GM13977 (cell line): ENCODE data around the gene KHDRBS1.
A peak's percentile ranks its signal among the peaks of the same experiment; 100 is the strongest.
"Not testable (repeated sequence)": the region's sequence is repeated elsewhere in the genome, so short reads cannot be mapped to it uniquely, and the experiment has no call there.

Experiments used
- DNase-seq: peaks from one replicate; pipeline ENCODE4 v3.0.0; 2012; ENCODE audit warnings: low spot score
- in situ Hi-C: fragments of 300-500 bp; cut with MboI; formaldehyde crosslinking; loops from one replicate; pipeline ENCODE4 v1.12.0; 2022; ENCODE audit warnings: low sequenced_read_pairs, low pct_unique_long_range_greater_than_20kb, mixed read lengths, inconsistent platforms; ENCODE audit not compliant: unreplicated experiment
- TF ChIP-seq, protein P1 (sequence below): IDR thresholded peaks from 2 replicates; pipeline ENCODE4 v1.5.1; 2012; ENCODE audit warnings: mild to moderate bottlenecking, control low read depth; ENCODE audit not compliant: insufficient read depth; ENCODE audit errors: extremely low read depth, missing control alignments

KHDRBS1 gene

DNA sequence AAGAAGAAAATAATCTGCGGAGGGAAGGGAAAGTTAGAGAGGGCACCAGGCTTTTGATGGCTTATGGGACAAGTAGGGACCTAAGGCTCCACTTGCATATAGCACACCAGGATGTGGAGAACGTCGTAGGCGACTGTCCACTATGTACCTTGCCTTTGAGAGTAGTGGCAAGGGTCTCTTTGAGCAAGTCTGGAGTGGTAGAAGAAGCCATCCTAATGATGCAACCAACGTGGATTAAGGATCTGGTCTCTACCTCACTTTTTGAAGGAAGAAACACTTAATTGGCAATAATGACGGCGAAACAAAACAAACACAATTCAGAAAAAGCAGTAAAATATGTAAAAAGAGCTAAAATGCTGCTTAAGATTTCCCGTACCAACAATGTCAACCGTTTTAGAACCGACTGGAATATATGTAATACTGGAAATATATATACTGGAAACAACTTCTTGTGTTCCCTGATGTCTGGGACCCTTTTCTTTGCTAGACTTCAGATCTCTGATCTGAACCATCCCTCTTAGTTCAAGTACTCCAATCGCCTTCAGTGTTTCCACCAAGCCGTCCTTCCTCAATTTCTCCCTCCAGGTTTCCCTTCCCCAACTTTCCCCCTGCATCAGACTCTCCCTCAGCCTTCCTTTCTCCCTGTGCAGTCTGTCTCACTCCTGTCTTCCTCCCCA, 821 bp upstream of the KHDRBS1 start:
- no peak for DNase-seq
- TF ChIP-seq, protein P1, sequence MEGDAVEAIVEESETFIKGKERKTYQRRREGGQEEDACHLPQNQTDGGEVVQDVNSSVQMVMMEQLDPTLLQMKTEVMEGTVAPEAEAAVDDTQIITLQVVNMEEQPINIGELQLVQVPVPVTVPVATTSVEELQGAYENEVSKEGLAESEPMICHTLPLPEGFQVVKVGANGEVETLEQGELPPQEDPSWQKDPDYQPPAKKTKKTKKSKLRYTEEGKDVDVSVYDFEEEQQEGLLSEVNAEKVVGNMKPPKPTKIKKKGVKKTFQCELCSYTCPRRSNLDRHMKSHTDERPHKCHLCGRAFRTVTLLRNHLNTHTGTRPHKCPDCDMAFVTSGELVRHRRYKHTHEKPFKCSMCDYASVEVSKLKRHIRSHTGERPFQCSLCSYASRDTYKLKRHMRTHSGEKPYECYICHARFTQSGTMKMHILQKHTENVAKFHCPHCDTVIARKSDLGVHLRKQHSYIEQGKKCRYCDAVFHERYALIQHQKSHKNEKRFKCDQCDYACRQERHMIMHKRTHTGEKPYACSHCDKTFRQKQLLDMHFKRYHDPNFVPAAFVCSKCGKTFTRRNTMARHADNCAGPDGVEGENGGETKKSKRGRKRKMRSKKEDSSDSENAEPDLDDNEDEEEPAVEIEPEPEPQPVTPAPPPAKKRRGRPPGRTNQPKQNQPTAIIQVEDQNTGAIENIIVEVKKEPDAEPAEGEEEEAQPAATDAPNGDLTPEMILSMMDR: no peak
- in situ Hi-C loops: no loop called here

DNA sequence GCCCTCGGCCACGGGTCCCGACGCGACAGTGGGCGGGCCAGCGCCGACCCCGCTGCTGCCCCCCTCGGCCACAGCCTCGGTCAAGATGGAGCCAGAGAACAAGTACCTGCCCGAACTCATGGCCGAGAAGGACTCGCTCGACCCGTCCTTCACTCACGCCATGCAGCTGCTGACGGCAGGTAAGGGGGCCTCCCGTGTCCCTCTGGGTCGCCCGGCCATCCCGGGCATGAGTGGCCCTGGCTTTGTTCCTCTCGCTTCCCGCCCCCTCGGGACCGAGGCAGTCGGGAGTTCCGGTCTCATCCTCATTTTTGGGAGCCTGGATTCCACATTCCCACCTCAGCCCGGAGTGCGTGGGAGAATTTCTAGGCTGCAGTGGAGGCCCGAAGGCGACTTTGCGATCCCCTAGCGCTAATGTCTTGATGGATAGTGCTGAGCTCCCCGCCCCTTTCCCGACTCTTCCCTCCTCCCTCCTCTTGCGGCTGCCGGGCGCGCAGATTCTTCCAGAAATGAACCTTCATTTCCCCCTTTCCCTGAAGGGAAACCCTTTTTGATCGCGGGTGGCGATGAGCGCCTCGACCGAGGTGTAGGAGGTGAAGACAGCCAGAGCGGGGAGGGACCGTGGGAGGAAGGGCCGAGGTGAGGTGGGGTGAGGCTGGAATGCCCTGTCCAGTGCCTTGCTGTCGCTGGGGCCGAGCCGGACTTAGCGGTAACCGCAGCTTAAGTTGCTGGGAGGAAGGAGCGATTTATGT, 705 bp downstream of the KHDRBS1 start:
- in situ Hi-C loops: no loop called here
- DNase-seq: peak; percentile 37
- TF ChIP-seq, protein P1: peak; percentile 4

DNA sequence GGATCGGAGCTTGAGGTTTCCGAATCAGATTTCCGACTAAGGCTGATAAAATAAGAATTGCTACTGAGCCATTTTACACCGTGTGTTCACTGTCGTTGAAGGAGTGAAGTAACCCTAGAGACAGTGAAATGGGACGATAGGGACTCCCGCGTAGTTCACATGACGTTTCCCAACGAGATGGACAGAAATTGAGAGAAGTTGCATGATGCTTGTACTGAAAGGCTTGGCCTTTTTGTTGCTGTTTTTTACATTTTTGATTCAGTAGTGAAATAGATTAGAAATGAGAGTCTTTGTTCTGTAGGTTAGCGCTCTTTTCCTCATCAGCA, 1.2 kb downstream of the KHDRBS1 start:
- TF ChIP-seq, protein P1: no peak
- peak; percentile 36 for DNase-seq
- in situ Hi-C loops: no loop called here

DNA sequence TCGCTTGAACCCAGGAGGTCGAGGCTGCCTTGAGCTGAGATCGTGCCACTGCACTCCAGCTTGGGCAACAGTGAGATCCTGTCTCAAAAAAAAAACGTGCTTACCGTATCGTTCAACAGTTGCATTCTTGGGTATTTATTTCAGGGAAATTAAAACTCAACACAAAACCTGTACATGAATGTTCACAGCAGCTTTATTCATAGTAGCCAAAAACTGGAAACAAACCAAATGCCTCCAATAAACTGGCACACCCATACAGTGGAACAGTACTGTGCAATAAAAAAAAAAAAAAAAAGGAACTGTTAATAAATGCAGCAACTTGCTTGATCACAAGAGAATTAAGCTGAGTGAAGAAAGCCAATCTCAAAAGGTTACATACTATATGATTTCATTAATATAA, 6.7 kb downstream of the KHDRBS1 start:
- in situ Hi-C loops: no loop called here
- TF ChIP-seq, protein P1: no peak

DNA sequence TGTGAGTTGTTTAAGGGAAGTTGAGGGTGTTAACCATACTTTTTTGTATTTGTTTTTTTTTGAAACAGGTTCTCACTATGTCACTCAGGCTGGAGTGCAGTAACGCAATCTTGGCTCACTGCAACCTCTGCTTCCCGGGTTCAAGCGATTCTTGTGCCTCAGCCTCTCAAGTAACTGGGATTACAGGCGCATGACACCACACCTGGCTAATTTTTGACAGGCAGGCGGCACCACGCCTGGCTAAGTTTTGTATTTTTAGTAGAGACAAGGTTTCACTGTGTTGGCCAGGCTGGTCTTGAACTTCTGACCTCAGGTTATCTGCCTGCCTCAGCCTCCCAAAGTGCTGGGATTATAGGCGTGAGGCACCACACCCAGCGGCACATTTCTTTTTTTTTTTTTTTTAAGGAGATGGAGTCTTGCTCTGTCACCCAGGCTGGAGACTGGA, 7.9 kb downstream of the KHDRBS1 start:
- not testable (repeated sequence) for DNase-seq

More for the DNA sequence above, 6.7 kb downstream of the KHDRBS1 start:
- DNase-seq: no peak

DNA sequence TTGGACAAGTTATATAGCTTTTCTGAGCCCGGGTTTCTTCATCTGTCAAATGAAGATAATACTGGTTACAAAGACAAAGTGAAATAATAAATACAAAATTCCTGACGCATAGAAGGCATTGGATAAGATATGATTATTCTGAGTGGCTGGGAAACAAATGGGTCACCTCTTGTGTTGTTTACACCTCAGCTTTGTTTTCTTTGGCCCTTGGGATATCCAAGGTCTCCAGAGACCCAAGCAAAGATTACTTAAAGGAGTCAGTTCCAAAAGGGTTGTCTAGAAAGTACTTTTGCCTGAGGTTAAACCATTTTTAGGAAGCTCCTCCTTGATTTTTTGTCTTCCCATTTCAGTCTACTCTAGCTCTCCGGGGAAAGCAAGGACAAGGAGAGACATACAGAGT, 9.7 kb downstream of the KHDRBS1 start:
- no peak for DNase-seq
- in situ Hi-C loops: no loop called here
- TF ChIP-seq, protein P1: no peak

More for the DNA sequence above, 7.9 kb downstream of the KHDRBS1 start:
- in situ Hi-C loops: not testable (repeated sequence)

DNA sequence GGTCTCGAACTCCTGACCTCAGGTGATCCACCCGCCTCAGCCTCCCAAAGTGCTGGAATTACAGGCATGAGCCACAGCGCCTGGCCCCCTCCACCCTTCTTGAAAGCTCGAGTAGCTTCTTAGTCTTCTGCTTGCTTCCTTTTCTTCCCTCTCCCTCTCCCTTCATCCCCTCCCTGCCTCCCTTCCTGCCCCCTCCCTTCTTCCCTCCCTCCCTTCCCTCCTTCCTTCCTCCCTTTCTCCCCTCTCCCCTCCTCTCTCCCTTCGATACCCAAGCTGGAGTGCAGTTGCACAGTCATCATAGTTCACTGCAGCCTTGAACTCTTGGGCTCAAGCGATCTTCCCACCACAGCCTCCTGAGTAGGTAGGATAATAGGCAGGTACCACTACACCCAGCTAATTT, 11.8 kb downstream of the KHDRBS1 start:
- TF ChIP-seq, protein P1: no peak
- in situ Hi-C loops: no loop called here
- no peak for DNase-seq
